NCI-H187 treated with DMSO at 0.1 percent for 48 hours (cell line): ENCODE results near the gene SMIM10.
A peak's percentile ranks its signal among the peaks of the same experiment; 100 is the strongest.
"Not testable (repeated sequence)": the region's sequence is repeated elsewhere in the genome, so short reads cannot be mapped to it uniquely, and the experiment has no call there.

Source experiments
- DNase-seq: peaks from one replicate; lab custom pipeline; 2025; lab: John Stamatoyannopoulos, UW

SMIM10 gene

DNA sequence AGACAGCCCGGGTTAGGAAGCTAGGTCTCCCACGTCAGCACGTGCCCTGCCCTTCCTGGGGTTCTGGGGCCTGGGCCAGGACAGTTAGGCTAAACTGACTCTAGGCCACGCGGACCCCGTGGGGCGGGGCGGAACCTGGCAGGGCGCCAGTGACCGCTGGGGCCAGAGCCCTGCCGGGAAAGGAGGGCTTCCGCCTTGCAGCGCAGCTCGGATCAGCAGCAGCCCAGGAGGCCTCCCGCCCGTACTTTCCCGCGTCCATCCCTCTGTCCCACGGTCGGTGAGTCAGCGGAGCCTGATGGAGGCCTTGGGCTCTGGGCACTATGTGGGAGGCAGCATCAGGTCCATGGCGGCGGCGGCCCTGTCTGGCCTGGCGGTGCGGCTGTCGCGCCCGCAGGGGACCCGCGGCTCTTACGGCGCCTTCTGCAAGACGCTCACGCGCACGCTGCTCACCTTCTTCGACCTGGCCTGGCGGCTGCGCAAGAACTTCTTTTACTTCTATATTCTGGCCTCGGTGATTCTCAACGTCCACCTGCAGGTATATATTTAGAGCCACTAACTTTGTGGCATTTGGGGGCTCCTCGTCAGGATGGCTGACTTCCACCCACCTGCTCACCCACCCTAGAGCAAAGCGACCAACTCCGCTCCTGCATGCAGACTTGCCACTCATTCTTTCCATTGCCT lies at the start of gene SMIM10:
Gene SMIM10 (plus strand): TSS at position 191 of the 681 bp plus-strand sequence. CDS start 105 bp downstream, at position 296.
- DNase-seq, result no peak

DNA sequence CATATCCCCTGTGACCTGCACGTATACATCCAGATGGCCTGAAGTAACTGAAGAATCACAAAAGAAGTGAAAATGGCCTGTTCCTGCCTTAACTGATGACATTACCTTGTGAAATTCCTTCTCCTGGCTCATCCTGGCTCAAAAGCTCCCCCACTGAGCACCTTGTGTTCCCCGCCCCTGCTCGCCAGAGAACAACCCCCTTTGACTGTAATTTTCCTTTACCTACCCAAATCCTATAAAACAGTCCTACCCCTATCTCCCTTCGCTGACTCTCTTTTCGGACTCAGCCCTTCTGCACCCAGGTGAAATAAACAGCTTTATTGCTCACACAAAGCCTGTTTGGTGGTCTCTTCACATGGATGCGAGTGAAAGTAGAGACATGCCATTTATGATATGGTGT lies 44.4 kb upstream of the SMIM10 start:
- DNase-seq, result not testable (repeated sequence)

DNA sequence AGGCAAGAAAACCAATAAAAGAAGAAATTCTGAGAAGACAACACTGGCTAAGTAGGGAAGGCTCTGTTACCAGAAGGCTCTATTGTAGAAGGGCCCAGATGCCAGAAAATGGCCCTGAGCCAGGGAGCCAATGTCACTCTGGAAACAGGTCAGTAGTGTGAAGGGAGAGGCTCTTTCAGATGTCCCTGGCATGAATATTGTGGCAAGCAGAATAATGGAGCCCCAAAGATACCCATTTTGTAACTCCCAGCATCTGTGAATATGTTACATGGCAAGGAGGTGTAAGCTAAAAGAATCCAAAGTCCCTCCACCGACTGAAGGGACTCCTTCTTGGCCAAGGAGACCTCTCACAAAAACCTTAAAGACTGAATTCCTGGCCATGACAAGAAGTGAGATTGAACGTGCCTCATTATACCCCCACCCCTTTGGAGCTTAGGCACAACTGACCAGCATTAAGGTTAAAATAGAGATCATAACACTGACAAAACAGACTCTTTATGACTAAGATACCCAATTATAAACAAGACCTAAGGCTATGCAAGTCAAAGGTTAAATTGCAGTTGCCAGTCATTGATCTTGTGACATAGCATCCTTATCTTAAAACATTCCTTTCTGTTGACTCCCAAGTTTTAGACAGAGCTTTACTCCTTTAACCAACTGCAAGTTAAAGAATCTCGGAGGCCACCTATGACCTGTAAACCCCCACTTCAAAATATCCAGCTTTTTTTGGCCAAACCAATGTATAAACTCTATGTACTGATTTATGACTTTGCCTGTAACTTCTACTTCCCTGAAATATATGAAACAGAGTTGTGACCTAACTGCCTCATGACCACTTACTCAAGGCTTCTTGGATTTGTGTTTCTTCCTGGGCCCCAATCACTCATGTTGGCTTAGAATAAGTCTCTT lies 42.2 kb upstream of the SMIM10 start:
- no peak for DNase-seq

DNA sequence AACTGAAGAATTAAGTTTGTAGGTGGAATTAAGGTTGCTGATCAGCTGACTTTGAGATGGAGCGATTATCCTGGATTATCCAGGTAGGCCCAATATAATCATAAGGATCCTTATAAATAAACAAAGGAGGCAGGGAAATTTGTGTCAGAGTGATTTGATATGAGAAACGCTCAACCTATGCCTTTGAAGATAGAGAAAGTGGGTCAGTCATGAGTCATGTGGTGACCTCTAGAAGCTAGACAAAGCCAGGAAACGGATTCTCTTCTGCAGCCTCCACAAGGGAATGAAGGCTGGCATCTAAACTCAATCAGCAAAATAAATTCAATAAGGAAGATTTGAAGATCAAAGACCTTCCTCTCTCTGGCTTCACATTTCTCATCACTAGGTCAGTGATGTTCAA lies 41.5 kb upstream of the SMIM10 start:
- no peak for DNase-seq

DNA sequence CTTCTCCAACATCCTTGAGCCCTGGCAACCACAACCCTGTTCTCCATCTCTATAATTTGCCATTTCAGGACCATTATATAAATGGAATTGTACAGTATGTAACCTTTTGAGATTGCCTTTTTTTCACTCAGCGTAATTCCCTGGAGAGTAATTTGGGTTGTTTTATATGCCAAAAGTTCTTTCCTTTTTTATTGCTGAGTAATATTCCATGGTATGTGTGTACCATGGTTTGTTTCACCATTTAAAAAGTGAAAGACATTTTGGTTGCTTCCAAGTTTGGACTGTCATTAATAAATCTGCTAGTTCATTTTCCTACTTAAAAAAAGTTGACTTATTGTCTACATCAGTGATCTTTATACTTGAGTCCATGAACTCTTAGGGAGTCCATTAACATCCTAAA lies 33.0 kb upstream of the SMIM10 start:
- DNase-seq, result no peak

DNA sequence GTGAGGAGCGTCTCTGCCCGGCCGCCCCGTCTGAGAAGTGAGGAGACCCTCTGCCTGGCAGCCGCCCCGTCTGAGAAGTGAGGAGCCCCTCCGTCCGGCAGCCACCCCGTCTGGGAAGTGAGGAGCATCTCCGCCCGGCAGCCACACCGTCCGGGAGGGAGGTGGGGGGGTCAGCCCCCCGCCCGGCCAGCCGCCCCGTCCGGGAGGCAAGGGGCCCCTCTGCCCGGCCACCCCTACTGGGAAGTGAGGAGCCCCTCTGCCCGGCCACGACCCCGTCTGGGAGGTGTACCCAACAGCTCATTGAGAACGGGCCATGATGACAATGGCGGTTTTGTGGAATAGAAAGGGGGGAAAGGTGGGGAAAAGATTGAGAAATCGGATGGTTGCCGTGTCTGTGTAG lies 30.4 kb upstream of the SMIM10 start:
- DNase-seq, result not testable (repeated sequence)

DNA sequence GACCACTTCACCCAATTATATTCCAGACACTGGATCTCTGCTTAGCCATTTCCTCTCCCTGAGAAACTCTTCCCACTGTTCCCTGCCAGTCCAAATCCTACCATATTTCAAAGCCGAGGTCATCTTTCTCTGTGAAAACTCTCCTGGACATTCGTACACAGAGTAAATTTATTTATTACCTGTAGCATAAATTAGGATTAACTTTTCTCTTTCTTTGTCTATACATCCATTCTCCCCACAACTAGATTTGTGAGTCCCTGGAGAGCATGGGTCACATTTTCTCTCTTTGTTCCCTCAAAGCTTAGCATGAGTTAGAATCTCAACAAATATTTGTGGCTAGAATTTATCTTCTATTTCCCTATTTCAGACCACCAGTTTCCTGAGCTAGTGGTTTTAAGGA lies 27.8 kb upstream of the SMIM10 start:
- DNase-seq, result no peak

DNA sequence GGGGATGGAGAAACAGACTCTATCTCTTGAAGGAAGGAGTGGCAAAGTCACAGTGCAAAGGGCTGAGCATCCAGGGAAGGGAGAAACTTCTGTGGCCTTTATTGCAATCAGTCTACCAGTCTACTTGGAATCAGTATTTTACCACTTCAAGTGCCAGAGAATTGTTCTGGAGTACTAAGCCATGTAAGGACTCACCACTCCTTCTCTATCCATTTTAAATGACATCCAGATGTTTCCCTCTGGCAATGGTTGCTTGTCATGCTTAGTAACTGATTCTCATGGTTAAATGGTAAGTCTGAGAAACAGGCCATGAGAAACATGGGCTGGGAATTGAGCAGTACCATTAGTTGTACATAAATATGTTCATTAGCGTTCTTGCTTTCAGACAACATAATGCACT lies 21.1 kb upstream of the SMIM10 start:
- DNase-seq, result no peak

DNA sequence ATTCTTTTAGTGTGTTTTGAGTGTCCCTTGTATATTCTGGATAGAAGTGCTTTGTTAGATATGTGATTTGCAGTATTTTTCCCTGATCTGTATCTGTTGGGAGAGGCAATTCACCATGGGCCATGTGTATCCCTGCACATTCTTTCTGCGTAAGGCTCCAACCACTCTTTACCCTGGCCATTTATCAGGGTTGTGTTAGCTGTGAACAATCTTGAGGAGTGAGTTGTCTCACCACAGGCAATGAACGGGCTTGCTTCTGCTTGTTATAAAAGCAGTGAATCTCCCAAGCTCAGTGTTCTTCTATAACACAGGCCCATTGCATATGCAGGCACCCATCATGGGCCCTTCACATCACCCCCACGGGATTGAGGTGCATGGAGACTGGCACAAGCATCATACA lies 18.9 kb upstream of the SMIM10 start:
- DNase-seq, result no peak

DNA sequence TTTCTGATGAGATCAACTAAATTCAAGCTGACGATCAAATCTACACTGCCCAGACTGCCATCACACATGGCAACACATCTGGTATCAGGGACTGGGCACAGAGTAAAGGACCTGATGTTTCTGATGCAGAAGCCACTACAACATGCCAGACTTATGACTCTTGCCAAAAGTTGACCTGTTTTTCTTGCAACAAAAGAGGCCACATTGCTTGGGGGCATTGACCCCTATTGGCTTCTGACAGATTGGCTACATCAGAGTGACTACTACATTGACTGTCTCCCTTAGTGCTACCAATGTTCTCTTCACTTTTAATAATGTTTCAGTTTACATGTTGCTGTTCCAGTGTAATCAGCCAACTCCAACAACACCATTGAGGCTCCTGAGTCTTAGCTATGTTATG lies 15.3 kb upstream of the SMIM10 start:
- no peak for DNase-seq

DNA sequence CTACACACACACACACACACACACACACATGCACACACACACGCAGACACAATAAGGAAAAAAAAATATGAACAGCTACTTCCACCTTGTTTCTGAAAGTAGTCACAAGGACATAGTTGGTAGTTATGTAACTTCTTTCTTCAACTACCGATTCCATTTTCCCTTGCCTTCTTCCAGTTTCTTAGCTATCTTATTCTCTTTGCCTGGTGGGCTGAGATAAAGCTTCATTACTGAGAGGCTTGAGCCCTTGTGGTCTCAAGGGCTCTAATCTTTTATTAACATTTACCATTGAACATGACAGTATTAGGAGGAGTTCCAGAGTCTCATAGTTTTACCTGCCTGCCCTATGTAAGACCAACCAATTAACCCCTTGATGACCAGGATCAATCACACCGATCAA lies 8.9 kb upstream of the SMIM10 start:
- no peak for DNase-seq

DNA sequence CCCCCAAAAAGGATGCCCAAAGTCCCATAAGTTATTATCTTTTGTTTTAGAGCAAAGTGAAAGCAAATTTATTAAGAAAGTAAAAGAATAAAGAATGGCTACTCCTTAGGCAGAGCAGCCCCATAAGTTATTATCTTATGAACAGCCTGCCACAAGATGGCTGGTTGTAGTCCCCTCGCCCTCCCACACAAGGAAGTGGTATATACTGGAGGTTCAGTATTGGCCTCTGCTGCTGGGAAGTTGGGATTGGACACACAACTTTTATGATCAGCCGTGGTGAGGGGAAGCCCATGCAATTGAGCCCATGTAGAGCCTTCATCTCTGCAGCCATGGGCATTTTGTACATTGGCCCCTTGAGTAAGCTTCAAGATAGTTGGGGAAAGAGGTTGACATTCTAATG lies 8.0 kb upstream of the SMIM10 start:
- DNase-seq, result no peak

DNA sequence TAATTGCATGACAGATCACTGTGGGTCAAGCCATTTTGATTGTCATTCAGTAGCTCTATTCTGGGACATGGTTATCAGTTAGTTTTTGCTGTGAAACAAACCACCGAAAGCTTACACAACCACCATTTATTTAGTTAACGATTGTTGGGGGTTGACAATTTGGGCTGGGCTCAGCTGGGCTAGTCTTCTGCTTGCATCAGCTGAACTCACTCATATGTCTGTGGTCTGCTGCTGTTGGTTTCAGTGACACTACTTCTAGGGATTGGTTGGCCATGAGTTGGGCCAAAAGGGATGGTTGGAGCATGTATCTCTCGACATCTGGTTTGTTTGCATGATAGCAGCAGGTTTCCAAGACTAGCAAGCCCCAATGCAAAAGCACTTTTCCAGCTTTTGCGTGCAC lies 5.3 kb upstream of the SMIM10 start:
- no peak for DNase-seq

DNA sequence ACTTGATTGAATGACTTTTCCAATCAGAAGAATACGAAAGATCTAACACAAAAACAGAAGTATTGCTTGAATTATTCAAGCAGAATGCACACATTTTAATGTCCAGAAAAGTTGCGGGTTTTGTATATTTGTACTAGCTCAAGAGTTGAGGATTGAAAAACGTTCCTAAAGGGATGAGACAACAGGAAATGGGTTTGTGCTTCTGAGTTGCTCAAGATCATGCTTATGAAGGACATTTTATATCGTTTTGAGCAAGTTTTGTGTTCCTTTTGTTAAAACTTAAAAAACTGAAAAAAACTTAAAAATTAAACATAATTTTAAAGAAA lies 353 bp upstream of the SMIM10 start:
- DNase-seq, result no peak

DNA sequence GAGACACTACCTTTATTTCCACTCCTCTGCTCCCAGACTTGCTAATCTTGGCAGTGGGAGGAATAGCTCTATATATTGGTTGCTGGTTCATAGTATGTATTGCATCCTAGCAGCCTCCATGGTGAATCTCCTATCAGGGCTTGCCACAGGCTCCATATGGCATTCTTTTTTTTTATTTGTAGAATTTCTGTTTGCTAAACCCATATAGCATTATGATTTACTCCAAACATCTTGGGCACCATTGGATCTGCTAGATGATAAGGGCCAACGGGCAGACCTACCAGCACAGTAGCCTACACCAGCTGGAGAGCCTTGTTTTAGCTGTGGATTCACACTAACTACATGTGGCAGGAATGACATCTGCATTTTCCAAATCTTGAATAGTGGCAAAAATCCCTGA lies 6.9 kb downstream of the SMIM10 start:
- DNase-seq, result no peak

DNA sequence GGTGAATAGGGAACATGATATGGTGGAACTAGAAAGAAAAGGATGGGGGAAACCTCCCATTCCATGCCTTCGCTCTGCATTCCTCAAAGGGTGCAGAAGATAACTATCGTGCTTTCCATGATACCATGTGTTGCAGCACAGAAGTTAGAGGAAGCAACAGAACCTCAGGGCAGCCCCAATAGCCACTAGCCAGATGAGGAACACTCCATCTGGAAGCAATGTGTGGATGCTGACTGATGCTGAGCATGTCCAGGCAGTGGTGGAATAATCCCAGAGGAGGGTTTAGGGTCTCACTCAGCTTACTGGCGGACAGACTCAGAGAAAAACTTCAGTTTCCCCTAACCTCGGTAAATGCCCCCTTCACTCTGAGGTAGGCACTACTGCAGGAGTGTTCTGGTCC lies 7.5 kb downstream of the SMIM10 start:
- DNase-seq, result no peak

DNA sequence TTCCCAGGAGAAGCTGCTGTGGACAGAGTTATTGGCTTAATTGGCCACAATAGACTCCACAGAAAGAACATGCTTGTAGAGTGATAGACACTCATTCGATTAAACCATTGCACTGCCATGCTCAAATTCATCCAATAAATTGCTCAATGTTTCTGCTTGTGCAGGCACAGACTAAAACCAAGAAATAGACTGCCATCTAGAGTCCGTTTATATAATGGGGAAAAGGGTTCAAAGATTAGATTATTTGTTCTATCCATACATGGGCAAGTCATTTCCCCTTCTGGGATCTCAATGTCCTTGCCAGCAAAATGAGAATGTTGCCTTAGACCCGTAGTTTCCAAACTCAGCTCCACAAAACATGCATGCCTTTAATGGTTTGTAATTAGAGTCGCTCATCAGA lies 8.7 kb downstream of the SMIM10 start:
- DNase-seq, result no peak

DNA sequence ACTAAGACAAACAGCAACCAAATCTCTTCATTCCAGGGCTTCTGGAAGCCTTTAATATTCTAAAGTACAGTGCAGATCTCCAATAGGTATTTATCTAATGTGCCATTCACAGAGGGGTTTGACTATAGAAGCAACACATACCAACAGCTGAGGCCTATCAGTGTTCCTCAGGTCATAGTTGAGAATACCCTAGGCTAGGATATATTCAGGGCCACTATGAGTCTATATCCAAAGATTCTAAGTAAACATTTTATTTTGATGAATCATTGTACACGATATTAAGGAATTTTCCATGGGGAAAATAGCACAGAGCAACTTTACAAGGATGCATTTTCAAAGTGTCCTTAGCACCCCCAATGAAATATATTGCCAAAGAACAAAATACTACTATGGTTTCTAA lies 9.7 kb downstream of the SMIM10 start:
- no peak for DNase-seq

DNA sequence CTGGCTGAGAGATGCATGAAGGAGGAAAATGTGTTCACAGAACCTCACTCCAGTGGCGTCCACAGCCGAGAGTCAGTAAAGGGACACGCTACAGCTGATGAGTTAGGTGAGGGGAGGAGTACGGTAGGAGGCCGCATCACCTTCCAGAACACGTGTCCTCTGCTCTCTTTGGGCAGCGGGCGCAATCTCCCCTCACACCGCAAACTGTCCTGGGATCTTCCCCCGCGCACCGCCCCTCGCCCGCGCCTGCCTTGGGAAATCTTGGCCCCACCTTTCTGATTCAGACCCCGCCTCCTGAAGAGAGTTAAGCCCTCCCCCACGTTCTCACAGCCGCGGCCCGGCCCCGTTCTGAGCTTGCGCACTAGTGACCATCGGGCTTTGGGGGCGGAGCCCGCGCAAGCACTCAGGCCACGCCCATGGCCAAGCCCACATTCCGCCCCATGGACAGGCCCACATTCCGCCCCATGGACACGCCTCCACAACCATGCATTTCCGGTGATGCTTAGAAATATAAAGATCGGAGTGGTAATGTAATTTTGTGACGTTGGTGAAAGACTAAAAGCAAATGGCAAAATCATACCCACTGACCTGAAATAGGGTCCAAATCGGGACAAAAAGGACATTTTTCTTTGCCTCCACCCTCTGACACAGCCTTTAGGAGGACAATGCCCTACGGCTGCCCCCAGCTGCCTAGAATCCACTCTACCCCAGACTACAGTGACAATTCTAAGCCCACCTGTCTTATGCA lies 13.3 kb downstream of the SMIM10 start:
- peak; percentile 26 for DNase-seq

DNA sequence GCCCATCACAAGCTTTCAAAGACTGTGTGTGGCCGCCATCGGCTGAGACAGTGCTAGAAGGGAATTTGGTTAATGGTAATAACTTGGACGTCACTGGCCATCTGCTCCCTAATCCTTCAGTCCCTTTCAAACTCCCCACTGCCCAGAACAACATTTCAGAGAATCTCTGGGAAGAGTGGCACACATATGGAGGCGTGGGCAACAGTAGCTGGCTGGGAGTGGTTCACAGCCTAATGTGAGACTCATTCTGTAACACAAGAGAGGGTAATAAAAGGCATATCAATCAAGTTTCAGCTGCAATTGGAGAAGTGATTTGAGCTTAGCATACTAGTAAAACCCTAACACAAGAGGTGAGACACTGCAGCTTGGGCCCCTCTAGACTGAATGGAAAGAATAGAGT lies 15.4 kb downstream of the SMIM10 start:
- DNase-seq, result no peak

DNA sequence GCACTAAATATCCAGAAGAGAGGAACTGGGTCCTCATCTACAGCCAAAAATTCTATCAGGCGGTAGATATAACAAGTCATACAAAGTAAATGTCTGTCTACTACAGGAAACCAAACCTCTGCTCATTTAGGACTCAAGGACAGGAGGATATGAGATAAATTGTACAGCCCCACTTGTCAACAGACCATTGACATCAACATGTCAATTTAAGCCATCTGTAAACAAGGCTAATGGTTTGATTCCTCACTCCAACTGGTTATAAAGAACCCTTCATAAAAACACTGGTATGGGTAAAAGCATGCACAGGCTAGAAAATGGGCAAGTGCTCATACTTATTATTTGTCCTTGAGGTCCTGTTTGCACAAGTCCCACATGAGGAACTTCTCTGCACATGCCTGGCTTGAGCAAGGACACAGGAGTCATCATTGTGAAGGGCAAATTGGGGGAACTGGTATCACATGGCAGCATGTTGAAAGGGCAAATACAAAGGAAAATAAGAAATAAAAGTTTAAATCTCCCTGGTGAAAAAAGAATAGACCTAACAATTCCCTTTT lies 18.3 kb downstream of the SMIM10 start:
- peak; percentile 38 for DNase-seq

DNA sequence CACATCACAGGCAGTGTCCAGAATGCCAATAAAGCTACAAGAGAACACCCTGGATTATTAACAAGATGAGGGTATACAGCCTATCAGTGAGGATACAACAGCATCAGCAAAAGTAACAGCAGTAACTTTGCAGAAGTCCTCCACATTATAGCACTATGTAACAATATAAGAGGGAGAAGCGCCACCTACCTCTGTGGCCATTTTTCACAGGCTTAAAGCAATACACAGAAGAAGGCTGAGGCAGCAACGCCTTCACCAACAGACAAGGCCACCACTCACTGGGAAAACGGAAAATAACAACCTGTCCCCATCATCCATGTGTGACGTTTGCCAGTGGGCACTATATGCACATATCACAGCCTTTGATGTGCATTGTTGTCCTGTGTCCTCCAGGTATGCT lies 19.0 kb downstream of the SMIM10 start:
- no peak for DNase-seq

DNA sequence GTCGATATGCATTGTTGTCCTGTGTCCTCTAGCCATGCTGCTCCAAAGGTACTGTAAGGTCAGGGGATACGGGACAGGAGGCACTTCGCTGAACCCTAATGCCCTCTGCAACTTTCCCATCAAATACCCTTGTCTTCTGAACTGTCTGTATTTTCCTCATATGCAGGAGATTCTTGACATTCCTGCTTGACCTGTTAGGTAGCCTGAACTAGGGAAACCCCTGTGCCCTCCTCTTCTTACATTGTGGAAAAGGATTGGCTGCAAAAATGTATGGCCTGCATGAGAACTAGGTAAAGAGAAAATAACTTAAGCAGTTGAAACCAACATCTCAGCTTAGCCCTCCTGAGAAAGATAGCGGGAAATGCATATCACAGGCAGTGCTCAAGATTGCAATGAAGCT lies 20.1 kb downstream of the SMIM10 start:
- no peak for DNase-seq
